ENCODE data around the gene KCNN3.

Gene KCNN3

DNA sequence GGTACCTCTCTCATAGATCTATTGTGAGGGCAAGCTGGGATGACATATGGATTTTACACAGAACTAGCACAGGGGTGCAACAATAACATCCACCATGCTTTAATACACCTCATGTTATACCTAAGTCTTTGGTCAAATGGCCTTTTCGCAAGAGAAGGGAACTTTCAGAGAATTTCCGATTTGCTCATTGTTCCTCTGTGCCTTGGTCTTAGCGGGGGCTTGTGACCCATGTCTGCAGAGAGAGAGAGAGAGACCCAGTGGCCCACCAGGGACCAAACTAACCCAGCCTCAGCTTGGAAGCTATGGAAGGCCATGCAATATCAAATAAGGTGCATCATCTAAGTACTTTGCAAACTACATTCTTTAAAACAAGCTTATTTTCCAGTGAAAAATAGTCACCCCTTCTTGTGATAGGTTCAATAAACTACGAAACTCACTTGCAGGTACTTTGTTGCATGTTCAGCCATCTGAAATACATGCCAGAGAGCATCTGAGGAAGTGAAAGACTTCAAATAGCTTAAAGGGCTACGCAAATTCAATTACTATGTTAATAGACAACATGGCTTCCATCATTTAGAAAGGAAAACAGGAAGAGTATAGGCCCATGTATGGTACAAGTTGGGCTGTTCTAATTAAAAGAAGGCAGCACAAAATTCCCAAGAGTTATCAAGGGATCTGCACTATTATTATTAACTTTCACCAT is 100.7 kb downstream of the KCNN3 start:
- DNase-seq, result no peak

- DNase-seq, result no peak
These were observed 101.5 kb downstream of the KCNN3 start for GRCh38 chr1:154768456-154769125.

DNA sequence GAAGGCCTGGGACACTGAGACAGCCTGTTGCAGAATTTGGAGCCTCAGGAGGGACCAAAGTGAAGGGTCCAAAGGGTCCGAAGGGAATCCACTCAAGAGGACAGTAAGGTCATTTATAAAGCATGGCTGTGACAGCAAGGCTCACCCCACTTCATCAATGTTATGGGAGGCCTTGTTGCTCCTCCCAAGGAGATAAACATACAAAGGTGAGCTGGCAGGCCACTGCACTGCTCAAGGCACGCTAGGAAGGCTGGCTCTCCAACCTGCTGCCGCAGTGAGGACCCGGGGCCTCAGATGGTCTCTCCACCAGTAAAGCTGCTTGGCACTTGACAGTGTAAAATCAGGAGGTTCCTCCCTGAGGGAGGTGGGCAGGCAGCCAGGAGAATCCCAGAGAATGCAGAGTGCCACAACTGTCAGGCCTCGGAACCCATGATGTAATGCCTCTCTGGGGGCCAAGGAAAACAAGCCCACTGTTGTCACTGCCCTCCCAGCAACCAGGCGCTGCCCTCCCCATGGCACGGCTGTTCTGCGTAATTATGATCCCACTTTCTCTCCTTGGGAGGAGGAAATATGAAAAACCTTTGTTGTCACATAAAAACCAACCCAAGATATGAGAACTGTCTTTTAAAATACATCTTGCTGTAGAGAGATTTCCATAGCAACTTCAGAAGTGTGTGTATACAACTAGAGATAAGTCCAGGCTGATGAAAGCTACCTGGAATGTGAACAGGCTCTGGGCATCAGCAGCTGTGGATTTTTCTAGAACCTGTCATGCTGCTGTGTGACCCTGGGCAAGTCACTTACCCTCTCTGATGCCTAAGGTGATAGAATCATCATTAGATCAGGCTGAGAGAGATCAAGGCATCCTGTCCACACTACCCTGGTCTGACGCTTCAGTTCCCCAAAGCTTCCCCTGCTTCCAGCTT is 102.5 kb downstream of the KCNN3 start:
- DNase-seq, result no peak

- DNase-seq, result peak in 1 of 2 experiments; percentile 57
These were observed 104.1 kb downstream of the KCNN3 start for GRCh38 chr1:154765970-154766369.

DNA sequence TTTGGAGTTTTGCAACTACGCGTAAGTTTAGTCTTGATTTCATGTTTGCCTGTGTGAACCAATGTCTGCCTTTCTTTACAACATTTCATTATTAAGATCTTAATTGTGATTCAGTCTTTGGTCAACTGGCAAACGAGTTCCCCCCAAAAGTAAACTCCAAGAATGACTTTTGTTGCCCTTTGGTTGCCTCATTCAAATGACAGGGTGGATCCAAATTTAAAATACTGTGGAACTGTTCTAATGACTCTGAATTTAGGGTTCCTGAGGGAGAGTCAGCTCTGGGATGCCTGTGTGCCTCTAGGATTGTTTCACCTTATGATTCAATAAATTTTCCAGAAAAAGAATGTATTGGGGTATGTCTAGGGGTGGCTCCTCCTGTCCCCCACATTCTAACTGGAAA is 105.3 kb downstream of the KCNN3 start:
- no peak for DNase-seq

- DNase-seq, result no peak
These were observed 105.9 kb downstream of the KCNN3 start for GRCh38 chr1:154764181-154764580.

DNA sequence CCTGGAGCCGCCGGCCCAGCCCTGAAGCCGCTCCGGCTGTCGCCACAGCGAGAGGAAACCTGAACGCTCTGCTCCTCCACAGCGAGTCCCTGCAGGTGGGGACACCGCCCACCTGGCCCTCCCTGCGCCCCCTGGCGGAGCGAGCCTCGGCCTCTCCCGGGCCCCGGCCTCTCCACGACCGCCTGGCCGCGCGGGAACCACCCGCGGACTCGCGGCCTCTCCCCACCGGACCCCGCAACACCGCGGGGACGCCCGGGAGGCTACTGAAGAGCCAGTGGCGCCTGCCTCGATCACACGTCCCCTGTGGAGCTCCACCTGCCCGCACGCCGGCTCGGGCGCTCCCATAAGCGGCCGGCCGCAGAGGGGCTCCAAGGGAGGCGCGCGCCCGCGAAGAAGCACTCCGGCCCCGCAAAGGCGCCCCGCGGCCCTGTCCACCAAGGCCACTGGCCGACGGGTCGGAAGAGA is 109.6 kb downstream of the KCNN3 start:
- peak; percentile 77 to 86 for DNase-seq

DNA sequence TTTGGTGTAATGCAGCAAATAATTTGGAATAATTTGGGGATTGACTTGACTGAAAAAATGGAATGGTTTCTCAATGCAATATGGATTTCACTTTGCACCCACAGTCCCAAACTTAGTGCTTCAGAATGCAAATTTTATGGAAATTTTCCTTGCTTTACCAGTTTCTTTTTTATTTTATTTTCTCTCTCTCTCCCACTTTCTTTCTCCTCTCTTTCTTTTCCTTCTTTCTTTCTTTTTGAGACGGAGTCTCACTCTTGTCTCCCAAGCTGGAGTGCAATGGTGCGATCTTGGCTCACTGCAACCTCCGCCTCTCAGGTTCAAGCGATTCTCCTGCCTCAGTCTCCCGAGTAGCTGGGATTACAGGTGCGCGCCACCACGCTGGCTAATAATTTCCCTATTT is 110.3 kb downstream of the KCNN3 start:
- no peak for DNase-seq

DNA sequence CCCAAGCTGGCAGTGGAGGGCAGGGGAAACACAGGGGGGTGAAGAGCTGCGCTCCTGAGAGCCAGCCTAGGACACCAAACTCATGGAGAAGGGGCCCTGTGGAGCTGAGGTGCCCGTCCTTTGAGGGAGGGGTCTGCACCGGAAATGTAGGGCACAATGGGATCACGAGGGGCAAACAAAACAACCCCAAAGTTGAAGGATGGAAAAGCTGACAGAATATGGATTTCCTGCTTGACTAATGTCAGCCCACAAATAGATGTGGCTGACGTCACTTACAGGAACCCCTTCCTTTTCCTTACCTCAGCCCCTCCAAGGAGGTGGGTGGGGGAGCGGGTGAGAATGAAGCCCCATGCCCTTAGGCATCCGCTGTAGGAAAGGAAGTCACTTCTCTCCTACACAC is 110.9 kb downstream of the KCNN3 start:
- no peak for DNase-seq

GRCh38 chr1:154758346-154758745 is 111.7 kb downstream of the KCNN3 start:
- no peak for DNase-seq

DNA sequence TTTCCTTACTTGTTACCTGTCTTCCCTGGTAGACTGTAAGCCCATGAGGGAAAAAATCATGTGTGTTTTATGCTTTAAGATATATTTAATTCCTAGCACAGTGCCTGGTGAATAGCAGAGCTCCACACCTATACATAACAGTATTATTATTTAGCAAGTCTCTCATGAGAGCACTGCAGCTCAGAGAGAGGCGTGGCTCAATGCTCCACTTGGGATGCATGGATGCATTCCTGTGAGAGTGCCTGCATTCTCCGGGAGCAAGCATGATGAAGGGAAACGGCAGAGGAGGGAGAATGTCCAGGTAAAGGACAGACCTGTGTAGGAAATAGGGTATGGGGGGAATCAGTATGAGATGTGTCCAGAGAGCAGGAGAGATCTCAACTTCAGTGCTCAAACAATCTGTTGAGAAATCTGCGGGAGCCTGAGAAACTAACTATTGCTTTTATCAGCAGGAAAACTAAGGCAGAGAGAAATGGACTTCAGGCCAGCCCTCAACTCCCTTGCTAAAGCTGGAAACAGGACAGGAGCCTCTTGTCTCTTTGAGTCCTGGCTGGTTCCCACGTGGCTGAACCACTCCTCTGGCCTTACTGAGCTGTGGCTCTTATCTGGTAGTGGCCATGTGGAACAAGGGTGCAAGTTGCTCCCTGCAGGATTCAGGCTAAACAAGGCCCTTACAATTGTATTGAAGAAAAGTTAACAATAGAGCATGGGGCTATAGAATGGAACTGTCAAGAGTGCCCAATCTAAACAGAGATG is 113.1 kb downstream of the KCNN3 start:
- DNase-seq, result no peak

GRCh38 chr1:154755858-154756730 is 114.0 kb downstream of the KCNN3 start:
- DNase-seq, result no peak

DNA sequence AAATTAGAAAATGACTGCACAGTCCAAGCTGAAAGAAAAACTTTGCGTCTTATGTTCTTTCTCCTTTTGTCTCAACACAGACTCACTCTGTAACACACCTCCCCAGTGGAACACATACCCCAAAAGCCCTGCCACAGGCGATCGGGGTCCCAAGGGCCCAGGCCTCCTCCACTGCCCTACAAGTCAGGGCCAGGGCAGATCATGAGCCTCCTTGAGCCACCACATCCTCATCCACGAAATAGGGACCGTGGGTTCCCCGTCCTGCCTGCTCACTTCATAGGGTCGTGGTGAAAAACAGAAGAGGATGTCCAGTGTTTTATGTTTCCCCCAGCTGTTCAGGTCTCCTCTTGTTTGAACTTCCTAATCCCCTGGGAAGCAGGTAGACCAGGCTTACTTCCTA is 116.7 kb downstream of the KCNN3 start:
- no peak for DNase-seq

DNA sequence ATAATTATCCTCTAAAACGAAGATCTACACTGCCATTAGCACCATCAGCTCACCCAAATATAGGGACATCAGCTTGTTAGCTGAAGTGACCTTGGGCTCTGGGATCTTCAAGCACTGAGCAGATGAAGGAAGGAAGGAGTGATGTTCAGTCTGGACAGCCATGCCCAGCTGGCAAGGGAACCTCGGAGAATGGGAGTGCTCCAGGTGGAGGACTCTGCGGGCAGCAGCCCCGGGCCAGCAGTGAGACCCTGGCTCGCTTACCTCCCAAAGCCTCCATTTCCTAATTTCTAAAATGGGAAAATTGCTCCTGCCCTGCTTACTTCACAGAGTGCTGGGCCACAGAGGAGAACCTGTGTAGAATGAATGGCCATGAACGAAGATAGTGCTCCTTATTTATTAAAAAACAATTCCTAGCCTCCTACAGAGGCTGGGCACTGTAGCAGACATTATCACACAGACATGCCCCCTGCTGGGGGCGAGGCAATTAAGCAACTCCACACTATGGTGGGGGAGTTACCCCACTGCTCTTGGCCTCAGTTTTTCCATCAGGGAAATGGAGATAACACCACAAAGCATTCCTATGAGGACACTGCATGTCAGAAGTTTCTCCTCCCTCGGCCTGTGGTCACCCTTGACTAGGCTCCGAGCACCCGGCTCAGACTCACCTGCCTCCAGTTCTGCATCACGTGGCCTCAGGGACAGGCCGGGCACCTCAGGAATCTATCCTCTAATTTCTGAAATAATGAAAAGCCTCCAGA is 117.6 kb downstream of the KCNN3 start:
- no peak for DNase-seq

DNA sequence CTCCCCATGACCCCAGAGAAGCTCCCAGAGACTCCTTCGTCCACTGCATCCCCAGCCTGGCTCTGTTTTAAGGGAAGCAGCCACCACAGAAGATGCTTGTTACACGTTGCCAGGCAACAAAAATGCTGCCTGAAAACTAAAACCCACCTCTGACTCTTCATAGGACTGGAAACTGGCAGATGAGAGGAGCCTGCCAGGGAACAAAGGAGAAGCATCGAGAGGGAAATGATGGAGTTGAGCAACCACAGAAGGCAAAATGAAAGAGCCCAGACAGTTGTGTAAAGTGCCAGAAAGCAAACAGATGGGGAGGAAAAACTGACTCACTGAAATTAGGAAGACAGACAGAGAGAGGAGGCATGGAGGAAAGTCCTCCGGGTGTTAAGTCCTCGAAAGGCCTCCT is 118.4 kb downstream of the KCNN3 start:
- DNase-seq, result no peak

DNA sequence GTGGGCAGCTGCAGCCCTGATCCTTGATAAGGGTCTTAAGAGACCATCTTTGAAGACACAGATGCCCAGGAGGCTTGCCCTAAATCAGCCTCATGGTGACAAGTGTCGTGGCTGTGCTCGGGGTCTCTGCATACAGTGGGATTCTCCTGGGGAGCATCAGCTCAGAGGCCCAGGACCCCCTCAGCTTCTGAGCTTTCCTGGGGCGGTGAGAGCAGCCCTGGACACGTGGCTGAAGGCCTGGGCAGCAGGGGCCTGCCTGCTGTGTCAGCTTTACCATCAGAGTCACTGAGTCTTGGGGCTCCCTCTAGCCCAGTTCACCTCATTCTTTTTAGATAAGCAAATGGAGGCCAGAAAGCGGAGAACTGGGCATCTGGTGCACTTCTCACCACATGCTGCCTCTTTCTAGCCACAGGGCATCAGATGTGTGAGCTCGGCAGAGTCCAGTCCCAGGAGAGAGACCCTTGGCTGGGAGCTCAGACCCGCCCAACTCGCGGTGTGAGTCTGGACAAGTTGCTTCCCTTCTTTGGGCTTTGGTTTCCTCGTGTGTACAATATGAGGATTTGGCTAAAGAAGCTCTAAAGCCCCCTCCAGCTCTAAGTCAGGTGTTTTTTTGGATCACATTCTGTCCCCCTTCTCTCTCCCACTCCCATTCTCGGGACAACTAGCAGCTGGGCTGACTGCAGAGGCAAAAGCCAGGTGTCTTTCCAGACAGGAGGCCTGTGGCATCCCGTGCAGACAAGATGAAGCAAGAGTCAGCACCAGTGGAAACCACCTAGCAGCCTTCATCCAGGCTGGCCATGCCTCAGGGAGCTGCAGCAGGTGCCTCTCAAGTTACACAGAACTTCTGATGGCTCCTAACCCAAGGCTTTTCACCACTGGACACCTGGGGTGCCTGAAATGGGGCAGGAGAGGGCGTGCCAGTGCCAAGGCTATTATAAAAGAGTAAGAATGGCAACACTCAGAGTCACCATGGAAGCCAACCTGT is 119.1 kb downstream of the KCNN3 start:
- no peak for DNase-seq

DNA sequence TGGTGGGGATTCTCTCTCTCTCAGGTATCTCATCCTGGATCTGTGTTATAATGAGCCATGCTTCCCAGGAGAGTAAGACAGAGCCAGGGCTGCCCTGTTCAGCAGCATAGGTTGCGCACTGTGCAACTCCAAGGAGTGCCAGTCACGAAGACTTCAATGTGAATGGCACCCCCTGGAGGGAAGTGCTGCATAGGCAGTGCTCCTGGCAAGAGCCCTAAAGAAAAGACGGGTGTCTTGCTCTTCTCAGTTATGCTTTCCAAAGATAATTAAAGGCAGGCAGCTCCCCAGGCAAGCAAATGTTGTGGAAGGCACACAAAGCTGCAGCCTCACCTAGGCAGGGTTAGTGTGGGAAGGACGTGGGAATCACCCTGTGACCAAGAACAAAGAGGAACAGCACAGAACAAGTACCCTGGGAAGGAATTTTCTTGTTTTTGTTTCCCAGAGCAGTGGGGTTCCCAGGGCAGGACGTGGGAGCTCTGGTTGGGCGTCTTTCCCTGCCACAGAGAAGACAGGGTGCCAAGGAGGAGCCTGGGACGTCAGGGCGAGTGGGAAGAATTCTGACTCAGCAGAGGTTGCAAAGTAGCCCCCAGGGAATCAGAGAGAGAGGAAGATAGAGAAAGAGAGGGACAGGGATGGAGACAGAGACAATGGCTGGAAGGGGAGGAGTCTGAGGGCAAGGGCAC is 120.9 kb downstream of the KCNN3 start:
- DNase-seq, result no peak

- DNase-seq, result no peak
These were observed 121.7 kb downstream of the KCNN3 start for GRCh38 chr1:154748405-154748775.

DNA sequence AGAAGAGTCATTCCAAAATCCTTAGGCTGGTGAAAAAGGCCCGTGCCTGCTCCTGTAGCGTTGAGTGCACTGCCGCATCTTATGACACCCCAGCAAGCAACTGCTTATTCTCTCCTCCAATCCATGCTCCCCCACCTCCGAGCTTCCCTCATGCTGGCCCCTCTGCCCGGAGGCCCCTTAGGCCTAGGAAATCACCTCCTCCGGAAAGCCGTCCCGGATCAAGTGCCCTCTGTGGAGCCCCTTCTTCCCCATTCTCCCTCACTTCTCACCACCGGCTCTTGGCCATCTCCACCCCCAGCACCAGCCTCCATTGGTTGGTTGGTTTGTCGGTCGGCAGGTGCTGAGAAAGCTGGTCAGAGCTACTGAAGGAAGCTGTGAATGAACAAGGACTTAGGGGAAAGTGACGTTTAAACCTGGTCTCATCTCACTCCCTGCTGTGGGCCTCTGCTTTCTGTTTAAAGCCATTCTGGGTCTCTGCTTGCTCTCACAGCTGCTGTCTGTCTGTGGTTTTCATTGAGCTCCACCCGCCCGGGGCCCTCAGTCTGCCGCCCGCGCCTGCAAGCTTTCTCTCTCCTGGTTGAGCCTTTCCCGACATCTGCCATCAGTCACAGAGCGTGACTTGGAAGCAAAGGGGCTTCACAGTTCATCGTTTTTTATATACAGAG is 122.2 kb downstream of the KCNN3 start:
- no peak for DNase-seq

Data from NCI-H1930 (cell line).